Liver (tissue), 3 donors: Measurements from ENCODE around the gene SIK3.

Experiments
- EGR1 ChIP-seq, 2 donors: IDR thresholded peaks; 2 replicates each; pipeline ENCODE4 v1.6.1; 2016 to 2018; ENCODE audit warnings: antibody characterized with exemption in 2 of 2, low read depth in 2 of 2
- GABPA ChIP-seq, 2 donors: IDR thresholded peaks in 1 of 2; conservative IDR thresholded peaks in 1 of 2; 2 replicates each; pipeline ENCODE4 v1.6.1; 2016; ENCODE audit warnings: antibody characterized with exemption in 2 of 2, mild to moderate bottlenecking in 1 of 2, moderate library complexity in 1 of 2
- HNF4A ChIP-seq, 2 donors: conservative IDR thresholded peaks; 2 replicates each; pipeline ENCODE4 v1.6.1; 2016; ENCODE audit warnings: antibody characterized with exemption in 2 of 2, mild to moderate bottlenecking in 2 of 2
- JUND ChIP-seq, 2 donors: IDR thresholded peaks; 2 replicates each; pipeline ENCODE4 v1.6.1; 2016; ENCODE audit warnings: antibody characterized with exemption in 2 of 2
- RAD21 ChIP-seq, 2 donors: IDR thresholded peaks; 2 replicates each; pipeline ENCODE4 v1.6.1; 2016; ENCODE audit warnings: antibody characterized with exemption in 2 of 2, mild to moderate bottlenecking in 2 of 2
- RXRA ChIP-seq, 2 donors: IDR thresholded peaks; 2 replicates each; pipeline ENCODE4 v1.6.1; 2017 to 2018; ENCODE audit warnings: antibody characterized with exemption in 2 of 2, mild to moderate bottlenecking in 1 of 2
- SP1 ChIP-seq: IDR thresholded peaks from 2 replicates; pipeline ENCODE4 v1.6.1; 2018; ENCODE audit warnings: antibody characterized with exemption, mild to moderate bottlenecking
- TAF1 ChIP-seq: conservative IDR thresholded peaks from 2 replicates; pipeline ENCODE4 v1.6.1; 2016; ENCODE audit warnings: antibody characterized with exemption, mild to moderate bottlenecking
- YY1 ChIP-seq: IDR thresholded peaks from 2 replicates; pipeline ENCODE4 v1.6.1; 2016; ENCODE audit warnings: antibody characterized with exemption, mild to moderate bottlenecking
- TF ChIP-seq, protein P1 (sequence below): fragments of 150-350 bp; IDR thresholded peaks from 2 replicates; pipeline ENCODE4 v1.5.1; 2017; ENCODE audit warnings: improper control_type of control experiment, low read depth, low read length; ENCODE audit not compliant: missing input control
- TF ChIP-seq, protein P2 (sequence below): IDR thresholded peaks from 2 replicates; pipeline ENCODE4 v1.6.1; 2016; ENCODE audit warnings: antibody characterized with exemption, mild to moderate bottlenecking
- TF ChIP-seq, protein P3 (sequence below): IDR thresholded peaks from 2 replicates; pipeline ENCODE4 v1.6.1; 2016; ENCODE audit warnings: antibody characterized with exemption
- TF ChIP-seq, protein P4 (sequence below): IDR thresholded peaks from 2 replicates; pipeline ENCODE4 v1.6.1; 2016; ENCODE audit warnings: antibody characterized with exemption
- TF ChIP-seq, protein P5 (sequence below): IDR thresholded peaks from 2 replicates; pipeline ENCODE4 v1.6.1; 2016; ENCODE audit warnings: antibody characterized with exemption
- donor health status: healthy.
- donor health status: healthy.

DNA sequence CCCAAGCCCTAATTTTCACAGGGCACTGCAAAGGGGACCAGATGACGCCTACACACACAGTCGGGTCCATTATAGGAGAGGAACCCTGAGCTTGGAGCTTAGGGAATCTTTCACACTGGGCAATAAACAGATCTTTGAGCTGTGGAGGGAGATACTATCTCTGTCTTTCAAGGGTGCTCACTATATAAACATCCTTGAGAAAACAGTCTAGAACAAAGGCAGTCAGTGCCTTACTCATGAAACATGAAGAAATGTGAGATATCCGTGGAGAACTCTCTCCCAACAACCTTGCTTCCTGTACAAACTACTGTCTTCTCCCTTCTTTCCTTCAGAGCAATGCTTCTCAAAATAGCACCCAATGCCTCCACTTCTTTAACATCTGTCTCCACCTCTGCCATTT, 151.8 kb downstream of the SIK3 start:
- TF ChIP-seq, protein P1, sequence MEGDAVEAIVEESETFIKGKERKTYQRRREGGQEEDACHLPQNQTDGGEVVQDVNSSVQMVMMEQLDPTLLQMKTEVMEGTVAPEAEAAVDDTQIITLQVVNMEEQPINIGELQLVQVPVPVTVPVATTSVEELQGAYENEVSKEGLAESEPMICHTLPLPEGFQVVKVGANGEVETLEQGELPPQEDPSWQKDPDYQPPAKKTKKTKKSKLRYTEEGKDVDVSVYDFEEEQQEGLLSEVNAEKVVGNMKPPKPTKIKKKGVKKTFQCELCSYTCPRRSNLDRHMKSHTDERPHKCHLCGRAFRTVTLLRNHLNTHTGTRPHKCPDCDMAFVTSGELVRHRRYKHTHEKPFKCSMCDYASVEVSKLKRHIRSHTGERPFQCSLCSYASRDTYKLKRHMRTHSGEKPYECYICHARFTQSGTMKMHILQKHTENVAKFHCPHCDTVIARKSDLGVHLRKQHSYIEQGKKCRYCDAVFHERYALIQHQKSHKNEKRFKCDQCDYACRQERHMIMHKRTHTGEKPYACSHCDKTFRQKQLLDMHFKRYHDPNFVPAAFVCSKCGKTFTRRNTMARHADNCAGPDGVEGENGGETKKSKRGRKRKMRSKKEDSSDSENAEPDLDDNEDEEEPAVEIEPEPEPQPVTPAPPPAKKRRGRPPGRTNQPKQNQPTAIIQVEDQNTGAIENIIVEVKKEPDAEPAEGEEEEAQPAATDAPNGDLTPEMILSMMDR = no peak
- TF ChIP-seq, protein P2, sequence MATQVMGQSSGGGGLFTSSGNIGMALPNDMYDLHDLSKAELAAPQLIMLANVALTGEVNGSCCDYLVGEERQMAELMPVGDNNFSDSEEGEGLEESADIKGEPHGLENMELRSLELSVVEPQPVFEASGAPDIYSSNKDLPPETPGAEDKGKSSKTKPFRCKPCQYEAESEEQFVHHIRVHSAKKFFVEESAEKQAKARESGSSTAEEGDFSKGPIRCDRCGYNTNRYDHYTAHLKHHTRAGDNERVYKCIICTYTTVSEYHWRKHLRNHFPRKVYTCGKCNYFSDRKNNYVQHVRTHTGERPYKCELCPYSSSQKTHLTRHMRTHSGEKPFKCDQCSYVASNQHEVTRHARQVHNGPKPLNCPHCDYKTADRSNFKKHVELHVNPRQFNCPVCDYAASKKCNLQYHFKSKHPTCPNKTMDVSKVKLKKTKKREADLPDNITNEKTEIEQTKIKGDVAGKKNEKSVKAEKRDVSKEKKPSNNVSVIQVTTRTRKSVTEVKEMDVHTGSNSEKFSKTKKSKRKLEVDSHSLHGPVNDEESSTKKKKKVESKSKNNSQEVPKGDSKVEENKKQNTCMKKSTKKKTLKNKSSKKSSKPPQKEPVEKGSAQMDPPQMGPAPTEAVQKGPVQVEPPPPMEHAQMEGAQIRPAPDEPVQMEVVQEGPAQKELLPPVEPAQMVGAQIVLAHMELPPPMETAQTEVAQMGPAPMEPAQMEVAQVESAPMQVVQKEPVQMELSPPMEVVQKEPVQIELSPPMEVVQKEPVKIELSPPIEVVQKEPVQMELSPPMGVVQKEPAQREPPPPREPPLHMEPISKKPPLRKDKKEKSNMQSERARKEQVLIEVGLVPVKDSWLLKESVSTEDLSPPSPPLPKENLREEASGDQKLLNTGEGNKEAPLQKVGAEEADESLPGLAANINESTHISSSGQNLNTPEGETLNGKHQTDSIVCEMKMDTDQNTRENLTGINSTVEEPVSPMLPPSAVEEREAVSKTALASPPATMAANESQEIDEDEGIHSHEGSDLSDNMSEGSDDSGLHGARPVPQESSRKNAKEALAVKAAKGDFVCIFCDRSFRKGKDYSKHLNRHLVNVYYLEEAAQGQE = no peak
- TF ChIP-seq RAD21 (IDR thresholded peaks at IDR 0.05) (no peak), EGR1 (IDR thresholded peaks at IDR 0.05; ENCODE audit: low read depth in 2 of 2) (no peak), YY1 (no peak), GABPA (IDR thresholded peaks at IDR 0.05 in 1 of 2, conservative IDR thresholded peaks at IDR 0.05 in 1 of 2) (no peak), RXRA (IDR thresholded peaks at IDR 0.05) (no peak), JUND (IDR thresholded peaks at IDR 0.05) (no peak), HNF4A (conservative IDR thresholded peaks at IDR 0.05) (no peak), SP1 (no peak), TAF1 (no peak)
- TF ChIP-seq, protein P3, sequence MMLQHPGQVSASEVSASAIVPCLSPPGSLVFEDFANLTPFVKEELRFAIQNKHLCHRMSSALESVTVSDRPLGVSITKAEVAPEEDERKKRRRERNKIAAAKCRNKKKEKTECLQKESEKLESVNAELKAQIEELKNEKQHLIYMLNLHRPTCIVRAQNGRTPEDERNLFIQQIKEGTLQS = no peak
- TF ChIP-seq, protein P4, sequence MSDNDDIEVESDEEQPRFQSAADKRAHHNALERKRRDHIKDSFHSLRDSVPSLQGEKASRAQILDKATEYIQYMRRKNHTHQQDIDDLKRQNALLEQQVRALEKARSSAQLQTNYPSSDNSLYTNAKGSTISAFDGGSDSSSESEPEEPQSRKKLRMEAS = no peak
- TF ChIP-seq, protein P5, sequence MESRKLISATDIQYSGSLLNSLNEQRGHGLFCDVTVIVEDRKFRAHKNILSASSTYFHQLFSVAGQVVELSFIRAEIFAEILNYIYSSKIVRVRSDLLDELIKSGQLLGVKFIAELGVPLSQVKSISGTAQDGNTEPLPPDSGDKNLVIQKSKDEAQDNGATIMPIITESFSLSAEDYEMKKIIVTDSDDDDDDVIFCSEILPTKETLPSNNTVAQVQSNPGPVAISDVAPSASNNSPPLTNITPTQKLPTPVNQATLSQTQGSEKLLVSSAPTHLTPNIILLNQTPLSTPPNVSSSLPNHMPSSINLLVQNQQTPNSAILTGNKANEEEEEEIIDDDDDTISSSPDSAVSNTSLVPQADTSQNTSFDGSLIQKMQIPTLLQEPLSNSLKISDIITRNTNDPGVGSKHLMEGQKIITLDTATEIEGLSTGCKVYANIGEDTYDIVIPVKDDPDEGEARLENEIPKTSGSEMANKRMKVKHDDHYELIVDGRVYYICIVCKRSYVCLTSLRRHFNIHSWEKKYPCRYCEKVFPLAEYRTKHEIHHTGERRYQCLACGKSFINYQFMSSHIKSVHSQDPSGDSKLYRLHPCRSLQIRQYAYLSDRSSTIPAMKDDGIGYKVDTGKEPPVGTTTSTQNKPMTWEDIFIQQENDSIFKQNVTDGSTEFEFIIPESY = no peak
